Muscle of leg (tissue), 11 donors: ENCODE results near the gene PXN. TPM values are rescaled to one million over a fixed set of nuclear protein-coding genes. Genes with fewer than 3 reads are reported as not detected.

Experiments
- DNase-seq: peaks from one replicate; pipeline ENCODE4 v3.0.0; 2013
- H3K27ac ChIP-seq: one replicate; pipeline ENCODE4 v1.5.1; 2013; ENCODE audit warnings: mild to moderate bottlenecking, low read length, control low read depth
- H3K27me3 ChIP-seq: one replicate; pipeline ENCODE4 v1.6.1; 2013; ENCODE audit warnings: low read length; ENCODE audit not compliant: control insufficient read depth, insufficient read depth
- H3K36me3 ChIP-seq: one replicate; pipeline ENCODE4 v1.6.1; 2013; ENCODE audit warnings: low read length; ENCODE audit not compliant: control insufficient read depth, insufficient read depth
- H3K4me1 ChIP-seq: one replicate; pipeline ENCODE4 v1.6.1; 2013; ENCODE audit warnings: low read length; ENCODE audit not compliant: control insufficient read depth, insufficient read depth
- H3K4me3 ChIP-seq: one replicate; pipeline ENCODE4 v1.5.1; 2013; ENCODE audit warnings: low read length, control low read depth
- H3K9me3 ChIP-seq: replicated peaks from 2 replicates; pipeline ENCODE4 v1.6.1; 2013; ENCODE audit warnings: low read depth, low read length; ENCODE audit not compliant: control insufficient read depth
- WGBS: methylation state at CpG from one replicate; pipeline ENCODE4 v1.1.5; 2013; ENCODE audit warnings: missing lambda C conversion rate; ENCODE audit not compliant: insufficient coverage; 5-methylcytosine and 5-hydroxymethylcytosine counted together
- polyA plus RNA-seq, 8 donors: library from polyadenylated mRNA; unstranded; fragments of 120-200 nt; gene quantifications; one replicate each; pipeline versions ENCODE4 v1.2.1 to v1.2.3, GENCODE V29; 2013; ENCODE audit warnings: inconsistent platforms in 1 of 8, low replicate concordance in 1 of 8; ENCODE audit not compliant: insufficient read length in 8 of 8, insufficient read depth in 1 of 8
- total RNA-seq: library from RNA; stranded (reverse); fragments of 120-200 nt; gene quantifications from one replicate; pipeline ENCODE4 v1.2.4, GENCODE V29; 2013

PXN gene
- total and polyA plus RNA-seq, 9 donors = 33.2 to 170 (median 121) TPM

DNA sequence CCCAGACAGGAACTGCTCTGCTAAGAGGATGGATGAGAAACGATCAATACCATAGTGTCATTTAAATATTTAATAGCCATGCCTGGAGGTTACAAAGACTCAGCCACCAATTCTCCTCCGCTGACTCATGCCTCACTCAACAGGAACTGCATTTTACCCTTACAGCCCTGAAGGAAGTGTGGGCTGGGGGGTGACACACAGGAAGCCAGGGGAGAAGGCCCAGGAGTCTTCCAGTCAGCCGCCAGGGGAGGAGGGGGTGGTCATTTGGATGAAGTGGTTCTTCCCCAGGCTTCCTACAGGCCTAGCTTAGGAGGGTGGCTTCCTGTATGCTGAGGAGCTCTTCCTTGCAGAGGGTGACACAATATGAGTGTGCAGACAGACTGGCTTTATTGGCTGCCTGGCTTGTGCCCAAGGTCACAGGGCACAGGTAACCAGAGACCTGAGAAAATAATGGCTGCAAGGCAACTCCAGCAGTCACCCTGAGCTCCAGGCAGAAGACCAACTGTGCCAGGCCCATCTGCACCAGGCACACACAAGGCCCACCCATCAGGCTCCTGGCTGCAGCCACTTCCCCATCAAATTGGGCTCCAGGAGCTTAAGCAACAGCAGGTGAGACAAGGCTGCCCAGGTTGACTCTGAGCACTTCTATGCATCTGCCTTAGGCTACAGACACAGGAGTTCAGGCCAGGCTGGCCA is 34.1 kb downstream of the PXN start:
- H3K4me3 ChIP-seq = no peak overlapping the region
- peaks cover 1% of the 10 kb centered on the region for H3K36me3 ChIP-seq
- H3K27me3 ChIP-seq = no peaks in the 10 kb centered on the region
- no peaks in the 10 kb centered on the region for H3K9me3 ChIP-seq
- peak overlapping the region; percentile 97 for H3K27ac ChIP-seq
- 38% methylated on average over 1 of the region's 3 CpGs for WGBS
- peaks cover 94% of the 10 kb centered on the region for H3K4me1 ChIP-seq
- DNase-seq = peak; percentile 58

DNA sequence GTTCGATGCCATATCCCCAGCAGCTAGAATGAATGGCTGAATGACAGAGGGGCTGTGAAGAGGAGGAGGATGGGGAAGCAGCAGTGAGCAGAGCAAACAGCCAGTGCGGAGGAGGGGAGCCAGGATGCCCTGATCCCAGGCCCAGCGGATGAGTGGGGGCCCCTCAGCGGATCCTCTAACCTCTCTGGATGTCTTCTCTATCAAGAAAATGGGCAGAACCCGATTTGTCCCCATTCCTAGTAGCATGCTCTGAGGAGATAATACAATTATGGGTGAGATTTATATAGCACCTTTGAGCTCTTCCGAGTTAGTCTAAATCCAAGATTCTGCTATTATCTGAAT is 34.6 kb downstream of the PXN start:
- Histone ChIP-seq H3K27ac (peak overlapping the region; percentile 97), H3K4me3 (no peak overlapping the region), H3K36me3 (peaks cover 6% of the 10 kb centered on the region), H3K27me3 (no peaks in the 10 kb centered on the region), H3K4me1 (peaks cover 94% of the 10 kb centered on the region), H3K9me3 (no peaks in the 10 kb centered on the region)
- no peak for DNase-seq
- no CpG with 5 or more reads among the region's 6 CpGs for WGBS

DNA sequence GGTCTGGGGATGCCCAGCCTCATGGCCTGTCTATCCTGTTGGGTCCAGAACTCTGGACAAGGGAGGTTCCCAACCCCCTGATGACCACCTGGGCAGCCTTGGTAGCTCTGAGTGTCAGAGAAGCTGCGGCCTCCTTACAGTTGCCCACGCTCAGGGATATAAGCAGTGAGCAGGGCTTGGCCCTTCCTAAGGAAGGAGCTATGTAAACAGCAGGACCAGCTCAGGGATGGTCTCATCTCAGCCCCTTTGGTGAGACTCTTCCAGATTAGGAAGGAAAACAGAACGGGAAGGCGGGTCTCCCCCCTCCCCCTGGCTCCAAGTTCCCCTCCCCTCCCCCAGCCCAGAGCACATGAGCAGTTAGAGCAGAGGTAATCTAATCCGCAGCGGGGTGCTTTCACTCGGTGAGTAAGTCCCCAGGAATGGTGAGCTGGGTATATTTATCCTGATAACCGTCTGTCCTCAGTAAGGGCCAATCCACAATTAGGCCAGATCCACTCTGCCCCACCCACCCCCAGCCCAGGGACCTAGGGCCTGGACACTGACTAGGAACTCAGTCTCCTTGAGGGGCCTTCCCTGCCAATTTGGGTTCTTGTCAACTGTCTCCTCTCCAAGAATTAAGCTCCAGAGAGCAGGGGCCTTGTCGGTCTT is 35.1 kb downstream of the PXN start:
- H3K36me3 ChIP-seq = peaks cover 7% of the 10 kb centered on the region
- no peaks in the 10 kb centered on the region for H3K9me3 ChIP-seq
- H3K4me3 ChIP-seq = no peak overlapping the region
- WGBS = 40% methylated on average over 2 of the region's 9 CpGs
- H3K4me1 ChIP-seq = peaks cover 94% of the 10 kb centered on the region
- H3K27me3 ChIP-seq = no peaks in the 10 kb centered on the region
- DNase-seq = peak; percentile 91
- H3K27ac ChIP-seq = peak overlapping the region; percentile 97

DNA sequence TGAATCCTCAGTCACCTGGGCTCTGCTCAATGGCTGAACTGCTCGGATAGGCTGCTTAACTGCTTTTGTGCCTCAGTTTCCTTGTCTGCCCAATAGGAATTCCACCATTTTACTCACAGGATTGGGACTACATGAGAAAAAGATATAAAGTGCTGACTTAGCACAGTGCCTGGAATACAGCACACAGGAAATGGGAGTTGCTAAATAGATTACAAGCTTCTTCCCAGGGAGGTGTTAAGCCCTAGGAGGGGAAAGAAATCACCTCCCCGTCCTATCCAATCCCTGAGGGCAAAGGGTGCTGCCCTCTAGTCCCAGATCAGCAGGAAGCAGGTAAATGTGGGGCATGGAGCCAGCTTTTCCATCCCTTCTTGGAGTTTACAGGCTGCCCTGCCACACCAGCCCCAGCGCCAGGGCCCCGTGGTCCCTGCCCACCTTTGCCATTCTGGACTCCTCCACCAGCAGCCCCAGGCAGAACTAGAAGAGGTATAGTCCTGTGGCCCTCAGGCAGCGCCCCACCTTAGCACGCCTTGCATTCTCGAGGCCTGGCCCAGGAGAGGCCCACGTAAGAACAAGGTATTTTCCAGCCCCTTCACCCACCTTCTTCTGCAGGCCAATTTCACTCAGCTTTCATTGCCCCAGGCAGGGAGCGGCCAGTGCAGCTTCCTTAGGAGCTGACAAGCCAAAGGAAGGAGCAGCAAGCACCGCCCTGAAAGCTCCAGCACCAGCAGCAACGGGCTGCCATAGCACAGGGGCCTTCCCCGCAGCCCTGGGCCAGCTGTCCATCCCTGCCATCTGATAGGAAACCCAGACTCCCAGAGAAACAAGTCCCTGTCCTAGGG is 35.8 kb downstream of the PXN start:
- H3K9me3 ChIP-seq = no peaks in the 10 kb centered on the region
- peaks cover 7% of the 10 kb centered on the region for H3K36me3 ChIP-seq
- peak overlapping the region; percentile 97 for H3K27ac ChIP-seq
- DNase-seq = peak; percentile 54
- no peak overlapping the region for H3K4me3 ChIP-seq
- WGBS = 43% methylated on average over 8 of the region's 12 CpGs
- no peaks in the 10 kb centered on the region for H3K27me3 ChIP-seq
- peaks cover 94% of the 10 kb centered on the region for H3K4me1 ChIP-seq

DNA sequence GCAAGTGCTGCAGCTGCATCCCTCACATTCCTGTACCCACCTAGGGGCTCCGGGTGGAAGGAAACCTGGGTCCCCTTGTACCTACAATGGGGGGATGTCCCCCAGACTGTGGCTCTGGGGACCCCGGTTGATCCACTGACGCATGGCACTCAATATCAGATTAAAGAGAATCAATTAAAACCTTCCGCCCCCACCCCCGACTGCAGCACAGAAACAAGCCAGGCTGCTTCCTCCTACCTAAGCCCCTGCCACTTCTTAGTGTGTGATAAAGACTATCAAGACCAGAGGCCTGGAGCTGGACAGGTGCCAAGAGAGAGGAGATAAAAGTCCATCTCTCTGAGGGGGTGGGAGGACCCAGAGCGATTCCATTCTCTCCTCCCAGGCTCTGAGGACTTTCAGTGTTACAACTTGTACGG is 36.5 kb downstream of the PXN start:
- peaks cover 94% of the 10 kb centered on the region for H3K4me1 ChIP-seq

DNA sequence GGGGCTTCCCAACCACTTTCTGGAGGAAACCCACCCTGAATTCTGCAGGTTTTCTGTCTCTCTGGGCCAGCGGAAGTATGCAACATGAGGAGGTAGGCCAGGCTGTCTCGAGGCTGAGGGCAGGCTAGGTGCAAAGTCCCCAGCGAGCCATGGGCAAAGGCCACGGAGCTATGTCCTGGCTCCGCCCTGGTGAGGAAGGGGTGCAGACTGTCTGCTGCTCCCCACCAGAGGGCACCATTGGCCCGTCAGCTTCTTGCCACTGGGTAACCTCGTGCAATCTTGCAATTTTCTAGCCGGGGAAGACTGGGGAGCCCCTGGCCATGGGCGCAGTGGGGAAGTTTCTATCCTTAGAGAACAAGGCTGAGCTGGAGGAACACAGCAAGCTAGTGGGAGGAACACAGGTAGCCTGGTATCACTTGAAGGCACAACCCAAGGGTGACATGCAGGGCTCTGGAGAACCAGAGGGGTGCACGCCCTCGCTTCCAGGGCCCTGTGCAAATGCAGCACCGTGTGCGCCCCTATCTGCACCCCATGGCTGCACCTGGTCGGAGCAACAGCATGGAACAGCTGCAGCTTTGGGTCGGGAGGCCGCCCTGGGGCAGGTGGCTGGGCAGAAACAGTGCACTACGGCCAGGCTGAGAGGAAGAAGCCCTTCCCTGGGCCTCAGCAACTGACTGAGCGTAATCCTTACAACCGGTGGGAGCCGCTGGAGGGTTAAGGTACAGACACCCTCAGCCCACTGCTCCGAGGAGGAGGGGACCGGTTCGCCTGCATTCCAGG is 37.0 kb downstream of the PXN start:
- H3K27ac ChIP-seq = peak overlapping the region; percentile 97
- H3K4me3 ChIP-seq = no peak overlapping the region
- H3K27me3 ChIP-seq = no peaks in the 10 kb centered on the region
- no peaks in the 10 kb centered on the region for H3K9me3 ChIP-seq
- peak; percentile 91 for DNase-seq
- H3K36me3 ChIP-seq = peaks cover 14% of the 10 kb centered on the region
- WGBS = 10% methylated on average over 21 of the region's 23 CpGs
- H3K4me1 ChIP-seq = peaks cover 88% of the 10 kb centered on the region

More for the DNA sequence above, 36.5 kb downstream of the PXN start:
- peaks cover 8% of the 10 kb centered on the region for H3K36me3 ChIP-seq
- H3K27ac ChIP-seq = peak overlapping the region; percentile 97
- no peaks in the 10 kb centered on the region for H3K27me3 ChIP-seq
- no peaks in the 10 kb centered on the region for H3K9me3 ChIP-seq
- DNase-seq = peak; percentile 57
- H3K4me3 ChIP-seq = no peak overlapping the region
- 0% methylated on average over 1 of the region's 7 CpGs for WGBS

DNA sequence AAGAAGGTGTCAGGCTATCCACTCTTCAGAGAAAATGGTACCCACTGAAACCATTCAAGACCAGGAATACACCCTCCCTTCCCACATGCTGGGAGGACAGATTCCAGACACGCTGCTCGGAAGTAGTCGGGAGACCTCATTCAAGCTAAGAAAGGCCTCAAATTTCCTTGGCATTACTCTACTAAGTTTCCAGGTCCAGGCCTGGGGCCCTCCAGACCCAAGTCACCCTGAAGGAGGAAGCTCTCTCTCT is 37.6 kb downstream of the PXN start:
- no peaks in the 10 kb centered on the region for H3K27me3 ChIP-seq
- peak overlapping the region; percentile 43 for H3K27ac ChIP-seq
- DNase-seq = no peak
- H3K36me3 ChIP-seq = peaks cover 17% of the 10 kb centered on the region
- no peak overlapping the region for H3K4me3 ChIP-seq
- H3K4me1 ChIP-seq = peaks cover 83% of the 10 kb centered on the region
- 27% methylated on average over 3 of the region's 3 CpGs for WGBS
- H3K9me3 ChIP-seq = no peaks in the 10 kb centered on the region

DNA sequence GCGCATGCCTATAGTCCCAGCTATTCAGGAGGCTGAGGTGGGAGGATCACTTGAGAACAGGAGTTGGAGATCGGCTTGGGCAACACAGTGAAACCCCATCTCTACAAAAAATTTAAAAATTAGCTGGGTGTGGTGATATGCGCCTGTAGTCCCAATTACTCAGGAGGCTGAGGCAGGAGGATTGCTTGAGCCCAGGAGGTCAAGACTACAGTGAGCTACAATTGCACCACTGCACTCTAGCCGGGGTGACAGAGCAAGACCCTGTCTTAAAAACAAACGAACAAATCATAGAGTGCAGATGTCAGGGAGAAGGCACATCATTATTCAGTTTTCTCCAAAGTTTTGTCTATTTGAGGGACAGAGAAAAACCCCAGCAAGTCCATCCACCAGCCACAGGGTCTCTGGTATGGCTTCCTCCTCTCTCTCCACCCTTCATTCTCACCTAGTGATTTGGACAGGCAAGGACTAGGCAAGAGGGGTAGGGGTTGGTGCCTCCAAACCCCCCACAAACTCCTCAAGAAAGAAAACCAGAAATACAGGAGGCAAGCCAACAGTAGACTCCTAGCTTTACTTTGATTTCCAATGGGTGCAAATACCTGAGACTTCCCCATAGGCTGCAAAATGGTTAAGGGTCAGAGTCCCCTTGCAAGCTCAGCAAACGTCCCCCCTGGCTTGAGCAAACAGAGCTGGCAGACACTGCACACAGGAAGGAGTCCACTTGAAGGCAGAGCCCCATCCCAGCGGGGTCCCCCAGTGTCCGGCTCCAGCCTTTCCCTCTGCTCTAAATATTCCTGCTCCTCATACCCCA is 38.1 kb downstream of the PXN start:
- H3K36me3 ChIP-seq = peaks cover 22% of the 10 kb centered on the region
- WGBS = 22% methylated on average over 3 of the region's 8 CpGs
- peaks cover 77% of the 10 kb centered on the region for H3K4me1 ChIP-seq
- no peaks in the 10 kb centered on the region for H3K27me3 ChIP-seq
- H3K27ac ChIP-seq = peak overlapping the region; percentile 43
- no peaks in the 10 kb centered on the region for H3K9me3 ChIP-seq
- no peak for DNase-seq
- H3K4me3 ChIP-seq = no peak overlapping the region

DNA sequence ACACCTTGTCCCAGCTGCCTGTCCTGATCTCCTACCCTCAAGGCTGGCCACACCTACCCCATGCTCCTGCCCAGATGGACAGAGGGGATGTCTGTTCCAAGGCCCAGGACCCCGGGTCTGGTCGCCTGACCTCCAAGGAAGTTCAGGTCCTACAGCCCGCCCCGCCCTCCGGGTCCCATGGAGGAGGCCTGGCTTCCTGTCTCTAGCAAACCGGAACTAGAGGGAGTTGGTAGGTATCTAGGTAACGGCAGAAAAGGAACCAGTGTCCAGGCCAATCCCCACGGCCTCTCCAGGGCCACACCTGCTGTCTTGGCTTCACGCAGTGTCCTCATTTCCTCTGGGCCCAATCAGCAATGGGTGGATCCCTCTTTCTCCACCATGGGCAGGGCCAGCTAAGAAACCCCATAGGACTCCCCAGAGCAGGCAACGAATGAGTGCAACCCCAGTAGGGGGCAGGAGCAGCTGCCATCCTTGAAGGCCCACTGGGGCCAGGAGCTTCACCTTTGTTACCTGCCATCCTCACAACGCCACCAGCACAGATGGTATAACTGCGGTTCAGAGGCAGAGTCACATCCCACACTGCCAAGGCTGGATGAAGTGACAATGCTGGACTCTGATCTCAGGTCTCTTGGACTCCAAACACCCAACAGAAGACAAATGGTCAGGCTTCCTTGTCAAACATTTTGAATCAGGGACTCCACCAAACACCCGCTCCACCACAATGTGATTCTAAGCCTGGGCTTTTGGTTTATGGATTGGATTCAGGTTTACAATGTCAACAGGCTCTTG is 39.5 kb downstream of the PXN start:
- Histone ChIP-seq H3K27me3 (no peaks in the 10 kb centered on the region), H3K4me1 (peaks cover 63% of the 10 kb centered on the region), H3K4me3 (no peak overlapping the region), H3K9me3 (no peaks in the 10 kb centered on the region), H3K36me3 (peaks cover 36% of the 10 kb centered on the region), H3K27ac (peak overlapping the region; percentile 8)
- no peak for DNase-seq
- 51% methylated on average over 6 of the region's 13 CpGs for WGBS
